Fibroblast of lung (primary cell): ENCODE results near the gene CFAP45. TPM values are rescaled to one million over a fixed set of nuclear protein-coding genes. Genes with fewer than 3 reads are reported as not detected.
A peak's percentile ranks its signal among the peaks of the same experiment; 100 is the strongest.

Source experiments
- DNase-seq, 2 donors: peaks; one replicate each; pipeline versions ENCODE4 v3.0.0 to v3.0.0-alpha.2; 2010; ENCODE audit warnings: low read depth in 2 of 2
- H2AFZ ChIP-seq: 2 replicates; pipeline ENCODE4 v1.5.1; 2012; ENCODE audit warnings: low read length, control low read depth, inconsistent platforms
- H3K27ac ChIP-seq: 2 replicates; pipeline ENCODE4 v1.5.1; 2011; ENCODE audit warnings: low read length, control low read depth; ENCODE audit not compliant: insufficient read depth
- H3K27me3 ChIP-seq: 2 replicates; pipeline ENCODE4 v1.5.1; 2011; ENCODE audit warnings: mild to moderate bottlenecking, low read length; ENCODE audit not compliant: control insufficient read depth, insufficient read depth
- H3K36me3 ChIP-seq: 2 replicates; pipeline ENCODE4 v1.5.1; 2011; ENCODE audit warnings: low read length; ENCODE audit not compliant: control insufficient read depth, insufficient read depth
- H3K4me1 ChIP-seq: 2 replicates; pipeline ENCODE4 v1.5.1; 2011; ENCODE audit warnings: low read length; ENCODE audit not compliant: control insufficient read depth, insufficient read depth; ENCODE audit errors: extremely low read depth
- H3K4me2 ChIP-seq: 2 replicates; pipeline ENCODE4 v1.5.1; 2011; ENCODE audit warnings: low read length, control low read depth; ENCODE audit not compliant: insufficient read depth; ENCODE audit errors: extremely low read depth
- H3K4me3 ChIP-seq, 4 experiments: fragments of 200-600 bp in 1 of 4; sonication (generic) in 1 of 4; replicated peaks in 1 of 4; 2 replicates each; pipeline ENCODE4 v1.5.1; 2011 to 2016; ENCODE audit warnings: low read length in 4 of 4, low read depth in 3 of 4, mild to moderate bottlenecking in 3 of 4, control low read depth in 2 of 4, inconsistent platforms in 1 of 4, mixed read lengths in 1 of 4; ENCODE audit not compliant: insufficient read depth in 1 of 4; ENCODE audit errors: control extremely low read depth in 1 of 4
- H3K79me2 ChIP-seq: 2 replicates; pipeline ENCODE4 v1.5.1; 2012; ENCODE audit warnings: mild to moderate bottlenecking, low read length, inconsistent platforms; ENCODE audit not compliant: control insufficient read depth, insufficient read depth
- H3K9ac ChIP-seq: 2 replicates; pipeline ENCODE4 v1.5.1; 2011; ENCODE audit warnings: mild to moderate bottlenecking, low read length, control low read depth; ENCODE audit not compliant: insufficient read depth
- H3K9me3 ChIP-seq: 2 replicates; pipeline ENCODE4 v1.5.1; 2012; ENCODE audit warnings: low read depth, low read length; ENCODE audit not compliant: control insufficient read depth, insufficient read depth
- H4K20me1 ChIP-seq: 2 replicates; pipeline ENCODE4 v1.5.1; 2011; ENCODE audit warnings: low read length; ENCODE audit not compliant: control insufficient read depth, insufficient read depth; ENCODE audit errors: extremely low read depth
- EZH2 ChIP-seq: IDR thresholded peaks from 2 replicates; pipeline ENCODE4 v1.5.1; 2012; ENCODE audit warnings: low read length, control low read depth, mild to moderate bottlenecking; ENCODE audit errors: missing control alignments
- polyA plus RNA-seq, 2 donors: library from polyadenylated mRNA; depleted of rRNA in 1 of 2; stranded (reverse) in 1 of 2; unstranded in 1 of 2; fragments of >200 nt; gene quantifications; 2 replicates each; pipeline ENCODE4 v1.2.1, GENCODE V29; 2011 to 2012; ENCODE audit warnings: missing spikeins in 1 of 2
- total RNA-seq: library from RNA; depleted of rRNA; stranded (reverse); fragments of >200 nt; gene quantifications from 2 replicates; pipeline ENCODE4 v1.2.1, GENCODE V29; 2014
- TF ChIP-seq, protein P1 (sequence below), 2 donors: IDR thresholded peaks in 1 of 2; conservative IDR thresholded peaks in 1 of 2; 1 replicate in 1 of 2; 2 replicates in 1 of 2; pipeline ENCODE4 v1.5.1; 2011 to 2012; ENCODE audit warnings: low read length in 2 of 2, control low read depth in 1 of 2, inconsistent platforms in 1 of 2, low read depth in 1 of 2, mild to moderate bottlenecking in 1 of 2

Gene CFAP45
- total and polyA plus RNA-seq, 2 donors (not counting 1 experiment from before 2014, with no cell fraction given): 1.2 to 1.5 TPM

GRCh38 chr1:159944623-159945455 is 44.9 kb upstream of the CFAP45 start:
- peak; percentile 62 for TF ChIP-seq EZH2
- TF ChIP-seq, protein P1, sequence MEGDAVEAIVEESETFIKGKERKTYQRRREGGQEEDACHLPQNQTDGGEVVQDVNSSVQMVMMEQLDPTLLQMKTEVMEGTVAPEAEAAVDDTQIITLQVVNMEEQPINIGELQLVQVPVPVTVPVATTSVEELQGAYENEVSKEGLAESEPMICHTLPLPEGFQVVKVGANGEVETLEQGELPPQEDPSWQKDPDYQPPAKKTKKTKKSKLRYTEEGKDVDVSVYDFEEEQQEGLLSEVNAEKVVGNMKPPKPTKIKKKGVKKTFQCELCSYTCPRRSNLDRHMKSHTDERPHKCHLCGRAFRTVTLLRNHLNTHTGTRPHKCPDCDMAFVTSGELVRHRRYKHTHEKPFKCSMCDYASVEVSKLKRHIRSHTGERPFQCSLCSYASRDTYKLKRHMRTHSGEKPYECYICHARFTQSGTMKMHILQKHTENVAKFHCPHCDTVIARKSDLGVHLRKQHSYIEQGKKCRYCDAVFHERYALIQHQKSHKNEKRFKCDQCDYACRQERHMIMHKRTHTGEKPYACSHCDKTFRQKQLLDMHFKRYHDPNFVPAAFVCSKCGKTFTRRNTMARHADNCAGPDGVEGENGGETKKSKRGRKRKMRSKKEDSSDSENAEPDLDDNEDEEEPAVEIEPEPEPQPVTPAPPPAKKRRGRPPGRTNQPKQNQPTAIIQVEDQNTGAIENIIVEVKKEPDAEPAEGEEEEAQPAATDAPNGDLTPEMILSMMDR (conservative IDR thresholded peaks at IDR 0.05 in 1 of 2, IDR thresholded peaks at IDR 0.05 in 1 of 2; ENCODE audit: low read depth in 1 of 2, low read length in 2 of 2): no peak
- peaks cover 36% of the 10 kb centered on the region for H3K27me3 ChIP-seq
- peak overlapping the region; percentile 39 for H3K4me2 ChIP-seq
- H3K9me3 ChIP-seq: no peaks in the 10 kb centered on the region
- no peak overlapping the region for H3K27ac ChIP-seq
- H3K4me1 ChIP-seq: no peaks in the 10 kb centered on the region
- H3K4me3 ChIP-seq: peak overlapping the region in 2 of 4 experiments; percentile 35 to 46
- H4K20me1 ChIP-seq: no peaks in the 10 kb centered on the region
- H3K79me2 ChIP-seq: no peaks in the 10 kb centered on the region
- H2AFZ ChIP-seq: no peak overlapping the region
- no peaks in the 10 kb centered on the region for H3K36me3 ChIP-seq
- no peak for DNase-seq
- H3K9ac ChIP-seq: no peak overlapping the region

- no peak overlapping the region for H3K4me3 ChIP-seq
- DNase-seq: no peak
- no peaks in the 10 kb centered on the region for H3K4me1 ChIP-seq
- no peaks in the 10 kb centered on the region for H4K20me1 ChIP-seq
- H3K27me3 ChIP-seq: peaks cover 36% of the 10 kb centered on the region
- no peak for TF ChIP-seq EZH2
- TF ChIP-seq, protein P1 (conservative IDR thresholded peaks at IDR 0.05 in 1 of 2, IDR thresholded peaks at IDR 0.05 in 1 of 2; ENCODE audit: low read depth in 1 of 2, low read length in 2 of 2): no peak
- no peaks in the 10 kb centered on the region for H3K36me3 ChIP-seq
- no peak overlapping the region for H3K9ac ChIP-seq
- H2AFZ ChIP-seq: no peak overlapping the region
- H3K4me2 ChIP-seq: no peak overlapping the region
- no peaks in the 10 kb centered on the region for H3K9me3 ChIP-seq
- no peaks in the 10 kb centered on the region for H3K79me2 ChIP-seq
- no peak overlapping the region for H3K27ac ChIP-seq
Observed at GRCh38 chr1:159943908-159944622, 44.1 kb upstream of the CFAP45 start.

GRCh38 chr1:159943278-159943640 is 43.3 kb upstream of the CFAP45 start:
- Histone ChIP-seq H3K4me1 (no peaks in the 10 kb centered on the region), H3K9ac (no peak overlapping the region), H3K36me3 (no peaks in the 10 kb centered on the region), H2AFZ (no peak overlapping the region), H3K27me3 (peaks cover 36% of the 10 kb centered on the region), H3K4me2 (no peak overlapping the region), H3K27ac (no peak overlapping the region), H3K4me3 (no peak overlapping the region), H3K79me2 (no peaks in the 10 kb centered on the region), H4K20me1 (no peaks in the 10 kb centered on the region), H3K9me3 (no peaks in the 10 kb centered on the region)
- no peak for DNase-seq
- TF ChIP-seq, protein P1 (conservative IDR thresholded peaks at IDR 0.05 in 1 of 2, IDR thresholded peaks at IDR 0.05 in 1 of 2; ENCODE audit: low read depth in 1 of 2, low read length in 2 of 2): no peak
- TF ChIP-seq EZH2: no peak
